Pons (tissue), 1 donor: ENCODE data around the gene ST8SIA6.
"Not testable (repeated sequence)": the region's sequence is repeated elsewhere in the genome, so short reads cannot be mapped to it uniquely, and the experiment has no call there.

Experiments used
- DNase-seq: peaks from one replicate; pipeline ENCODE4 v3.0.0-alpha.2; 2016; ENCODE audit warnings: low spot score

ST8SIA6 gene, protein sequence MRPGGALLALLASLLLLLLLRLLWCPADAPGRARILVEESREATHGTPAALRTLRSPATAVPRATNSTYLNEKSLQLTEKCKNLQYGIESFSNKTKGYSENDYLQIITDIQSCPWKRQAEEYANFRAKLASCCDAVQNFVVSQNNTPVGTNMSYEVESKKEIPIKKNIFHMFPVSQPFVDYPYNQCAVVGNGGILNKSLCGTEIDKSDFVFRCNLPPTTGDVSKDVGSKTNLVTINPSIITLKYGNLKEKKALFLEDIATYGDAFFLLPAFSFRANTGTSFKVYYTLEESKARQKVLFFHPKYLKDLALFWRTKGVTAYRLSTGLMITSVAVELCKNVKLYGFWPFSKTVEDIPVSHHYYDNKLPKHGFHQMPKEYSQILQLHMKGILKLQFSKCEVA

DNA sequence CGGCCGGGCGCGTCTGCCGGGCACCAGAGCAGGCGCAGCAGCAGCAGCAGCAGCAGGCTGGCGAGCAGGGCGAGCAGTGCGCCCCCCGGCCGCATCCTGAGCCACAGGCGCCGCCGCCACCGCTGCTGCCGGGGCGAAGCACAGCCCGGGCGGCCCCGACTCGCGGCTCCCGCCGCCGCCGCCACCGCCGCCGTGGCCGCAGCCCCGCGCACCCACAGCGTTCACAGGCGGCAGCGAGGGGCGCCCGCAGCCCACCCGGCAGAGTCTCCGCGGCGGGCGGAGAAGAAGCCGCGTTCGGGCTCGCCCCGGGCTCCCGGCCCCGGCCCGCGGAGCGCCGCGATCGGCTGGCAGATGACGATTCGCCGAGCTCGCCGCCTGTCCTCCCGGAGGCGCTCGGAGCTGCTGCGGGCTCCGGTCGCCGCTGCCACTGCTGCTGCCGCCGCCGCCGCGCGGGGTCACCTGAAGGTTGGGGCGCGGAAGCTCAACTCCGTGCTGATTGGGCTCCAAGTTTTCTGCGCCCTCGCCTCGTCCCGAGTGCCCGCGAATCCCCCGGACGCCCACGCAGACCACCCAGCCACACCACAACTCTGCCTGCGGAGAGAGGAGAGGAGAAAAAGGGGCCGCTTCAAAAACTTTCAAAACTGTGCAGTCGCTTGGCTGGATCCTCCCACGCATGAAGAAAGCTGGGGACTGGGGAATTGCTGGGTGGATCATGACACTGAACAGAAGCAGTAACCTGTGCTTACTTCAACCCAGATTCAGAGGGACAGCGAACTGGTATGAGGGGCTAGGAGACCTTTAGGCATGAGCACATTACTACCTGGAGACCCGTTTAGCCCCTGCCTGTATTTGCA, at the start of gene ST8SIA6:
Gene ST8SIA6, minus strand, starts transcription at position 435 of the 854 bp plus-strand sequence. Its CDS starts 340 bp downstream, at position 95.
- DNase-seq = no peak

- DNase-seq = no peak
Measured at GRCh38 chr10:17503795-17504194, 49.4 kb upstream of the ST8SIA6 start.

- no peak for DNase-seq
Measured at GRCh38 chr10:17502814-17503213, 48.4 kb upstream of the ST8SIA6 start.

DNA sequence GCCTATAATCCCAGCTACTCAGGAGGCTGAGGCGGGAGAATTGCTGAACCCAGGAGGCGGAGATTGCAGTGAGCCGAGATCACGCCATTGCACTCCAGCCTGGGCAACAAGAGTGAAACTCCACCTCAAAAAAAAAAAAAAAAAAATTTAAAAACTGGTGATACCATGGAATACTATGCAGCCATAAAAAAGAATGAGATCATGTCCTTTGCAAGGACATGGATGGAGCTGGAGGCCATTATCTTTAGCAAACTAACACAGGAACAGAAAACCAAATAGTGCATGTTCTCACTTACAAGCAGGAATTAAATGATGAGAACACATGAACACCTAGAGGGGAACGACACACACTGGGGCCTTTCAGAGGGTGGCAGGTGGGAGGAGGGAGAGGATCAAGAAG, 44.6 kb upstream of the ST8SIA6 start:
- not testable (repeated sequence) for DNase-seq

- no peak for DNase-seq
Measured at GRCh38 chr10:17497446-17498030, 43.1 kb upstream of the ST8SIA6 start.

DNA sequence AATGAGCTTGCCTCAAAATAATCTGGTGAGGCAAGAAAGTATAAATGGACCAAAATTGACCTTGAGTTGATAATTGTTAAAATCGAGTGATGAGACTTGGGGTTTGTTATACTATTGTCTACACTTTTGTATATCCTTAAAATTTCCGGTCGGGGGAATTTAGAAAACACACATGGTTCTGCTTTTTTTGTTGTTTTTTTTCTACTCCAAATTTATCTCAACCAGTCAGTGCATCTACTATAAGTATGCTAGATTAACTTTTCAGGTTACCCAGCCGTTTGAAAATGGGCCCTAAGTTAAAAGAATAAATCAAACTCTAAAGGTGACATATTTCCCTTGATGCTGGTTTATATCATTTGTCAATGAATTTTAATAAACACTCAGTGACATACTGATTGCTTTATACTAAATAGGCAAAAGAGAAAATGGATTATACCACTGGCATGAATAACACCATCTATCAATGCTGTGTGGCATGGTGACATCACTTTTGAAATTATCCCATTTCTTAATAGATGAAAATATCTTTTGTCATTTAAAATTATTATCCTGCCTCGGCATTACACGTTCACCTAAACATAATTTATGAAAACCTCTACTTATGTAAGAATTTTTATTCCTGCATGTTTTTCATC, 40.3 kb upstream of the ST8SIA6 start:
- DNase-seq = no peak

GRCh38 chr10:17488848-17489247, 34.5 kb upstream of the ST8SIA6 start:
- DNase-seq = no peak

DNA sequence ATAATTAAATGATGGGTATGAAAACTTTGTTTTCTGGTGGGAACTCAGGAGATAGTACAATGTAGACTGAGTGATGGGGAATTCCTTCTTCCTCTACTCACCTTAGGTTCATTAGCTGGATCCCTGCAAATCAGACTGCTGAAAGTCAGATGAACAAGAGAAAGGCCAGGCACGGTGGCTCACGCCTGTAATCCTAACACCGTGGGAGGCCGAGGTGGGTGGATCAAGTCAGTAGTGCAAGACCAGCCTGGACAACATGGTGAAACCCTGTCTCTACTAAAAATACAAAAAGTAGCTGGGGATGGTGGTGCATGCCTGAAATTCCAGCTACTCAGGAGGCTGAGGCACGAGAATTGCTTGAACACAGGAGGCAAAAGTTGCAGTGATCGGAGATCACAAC, 28.7 kb upstream of the ST8SIA6 start:
- DNase-seq = no peak

- DNase-seq = no peak
Measured at GRCh38 chr10:17479822-17480221, 25.4 kb upstream of the ST8SIA6 start.

- no peak for DNase-seq
Measured at GRCh38 chr10:17479015-17479615, 24.7 kb upstream of the ST8SIA6 start.

- no peak for DNase-seq
Measured at GRCh38 chr10:17476073-17476472, 21.7 kb upstream of the ST8SIA6 start.

- no peak for DNase-seq
Measured at GRCh38 chr10:17475661-17476060, 21.3 kb upstream of the ST8SIA6 start.

- DNase-seq = no peak
Measured at GRCh38 chr10:17474595-17475323, 20.4 kb upstream of the ST8SIA6 start.

DNA sequence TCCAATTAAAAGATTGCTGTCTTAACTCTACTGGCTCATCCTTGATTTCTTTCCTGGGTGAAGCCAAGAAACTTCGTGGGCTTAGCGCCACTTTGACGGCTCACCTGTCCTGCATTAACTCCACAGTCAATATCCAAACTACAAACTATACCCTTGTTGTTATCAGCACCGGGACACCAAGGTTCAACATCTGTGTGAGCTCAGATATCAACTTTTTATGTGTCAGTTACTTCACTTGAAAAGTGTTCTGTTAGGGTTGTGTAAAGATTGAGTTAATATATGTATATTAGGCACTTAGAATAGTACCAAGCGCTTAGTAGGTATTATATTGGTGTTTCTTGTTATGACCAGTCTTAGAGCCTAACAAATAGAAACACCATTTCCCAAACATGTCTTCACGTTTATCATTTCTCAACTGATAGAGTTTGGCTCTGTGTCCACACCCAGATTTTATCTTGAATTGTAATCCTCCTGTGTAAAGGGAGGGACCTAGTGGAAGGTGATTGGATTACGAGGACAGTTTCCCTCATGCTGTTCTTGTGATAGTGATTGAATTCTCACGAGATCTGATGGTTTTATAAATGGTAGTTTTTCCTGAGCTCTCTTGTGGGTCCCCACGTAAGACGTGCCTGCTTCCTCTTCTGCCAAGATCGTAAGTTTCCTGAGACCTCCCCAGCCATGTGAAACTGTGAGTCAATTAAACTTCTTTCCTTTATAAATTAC, 19.0 kb upstream of the ST8SIA6 start:
- DNase-seq = no peak

- DNase-seq = no peak
Measured at GRCh38 chr10:17472481-17473227, 18.3 kb upstream of the ST8SIA6 start.

DNA sequence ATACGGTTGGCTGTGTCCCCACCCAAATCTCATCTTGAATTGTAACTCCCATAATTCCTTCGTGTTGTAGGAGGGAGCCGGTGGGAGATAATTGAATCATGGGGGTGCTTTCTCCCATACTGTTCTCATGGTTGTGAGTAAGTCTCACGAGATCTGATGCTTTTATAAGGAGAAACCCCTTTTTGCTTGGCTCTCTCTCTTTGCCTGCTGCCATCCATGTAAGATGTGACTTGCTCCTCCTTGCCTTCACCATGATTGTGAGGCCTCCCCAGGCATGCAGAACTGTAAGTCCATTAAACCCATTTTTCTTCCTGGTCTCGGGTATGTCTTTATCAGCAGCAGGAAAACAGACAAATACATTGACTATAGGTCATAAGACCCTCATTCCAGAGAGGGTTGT, 15.9 kb upstream of the ST8SIA6 start:
- DNase-seq = no peak

DNA sequence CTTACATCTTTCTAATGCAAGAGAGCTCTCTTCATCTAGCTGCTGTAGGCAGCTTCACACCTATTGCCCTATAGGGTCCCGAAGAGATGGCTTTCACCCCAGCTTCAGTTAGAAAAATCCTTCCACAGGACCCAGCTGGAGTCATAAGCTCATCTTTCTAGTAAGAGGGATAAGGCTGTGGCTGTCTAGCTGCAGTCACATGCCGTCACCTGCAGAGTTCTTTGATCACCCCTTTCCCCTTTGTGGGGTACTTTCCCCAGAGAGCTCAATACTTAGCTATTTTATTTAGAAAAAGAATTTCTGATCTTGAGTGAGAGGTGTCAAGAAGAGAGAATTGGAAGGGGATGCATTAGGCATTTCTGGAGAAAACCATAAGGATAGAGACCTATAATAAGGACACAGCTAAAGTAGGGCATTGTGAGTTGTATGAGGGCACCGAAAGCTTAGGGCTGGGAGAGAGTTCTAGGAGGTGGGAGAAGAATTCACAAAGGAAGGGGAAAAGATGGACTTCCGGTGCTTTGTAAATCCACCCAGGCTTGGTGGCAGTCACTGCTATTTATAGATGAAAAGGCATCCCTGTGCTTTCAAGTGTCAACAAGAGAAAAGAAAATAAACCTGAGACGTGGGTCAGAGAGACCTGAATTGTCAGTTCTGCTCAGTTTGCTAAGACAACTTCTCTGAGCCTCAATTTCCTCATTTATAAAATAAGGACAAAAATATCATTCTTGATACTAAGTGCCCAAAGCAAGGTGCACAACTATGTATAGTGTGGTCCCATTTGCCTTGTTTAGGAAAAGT, 11.1 kb upstream of the ST8SIA6 start:
- DNase-seq = no peak

DNA sequence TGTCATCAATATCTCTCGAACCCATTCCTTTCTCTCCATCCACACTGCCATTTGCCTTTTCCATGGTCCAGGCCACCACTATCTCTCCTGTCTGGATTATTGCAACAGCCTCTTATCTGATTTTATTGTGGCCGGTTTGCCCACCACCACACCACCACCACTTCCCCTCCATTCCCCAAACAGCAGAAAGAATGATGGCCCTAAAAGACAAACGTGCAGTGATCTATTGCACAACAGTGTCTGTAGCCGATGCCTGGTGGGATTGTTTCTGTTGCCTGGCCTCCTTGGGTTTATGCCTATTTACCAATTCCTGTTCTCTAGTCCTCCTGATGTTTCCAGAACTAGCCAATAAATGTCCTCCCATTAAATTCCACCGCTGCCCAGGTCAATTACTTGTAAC, 10.2 kb upstream of the ST8SIA6 start:
- DNase-seq = no peak

DNA sequence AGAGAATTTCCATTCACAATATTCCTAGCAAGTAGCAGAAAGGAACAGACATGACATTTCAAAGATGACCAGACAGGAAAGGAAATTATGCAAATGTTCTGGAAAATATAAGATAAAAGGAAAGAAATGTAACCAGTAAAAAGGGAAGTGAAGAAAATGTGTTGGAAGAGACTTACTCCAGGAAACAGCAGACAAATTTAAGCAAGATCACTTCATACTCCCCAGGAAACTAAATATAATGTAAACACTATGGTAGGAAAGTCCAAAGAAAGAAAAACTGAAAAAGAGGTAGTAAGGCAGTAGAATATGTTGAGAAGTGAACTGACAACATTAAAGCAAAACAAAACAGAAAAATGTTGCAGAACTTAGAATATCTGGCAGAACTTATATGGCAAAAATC, 6.4 kb upstream of the ST8SIA6 start:
- DNase-seq = no peak
